Measurements from ENCODE around the gene OR2A14.

The OR2A14 gene, protein sequence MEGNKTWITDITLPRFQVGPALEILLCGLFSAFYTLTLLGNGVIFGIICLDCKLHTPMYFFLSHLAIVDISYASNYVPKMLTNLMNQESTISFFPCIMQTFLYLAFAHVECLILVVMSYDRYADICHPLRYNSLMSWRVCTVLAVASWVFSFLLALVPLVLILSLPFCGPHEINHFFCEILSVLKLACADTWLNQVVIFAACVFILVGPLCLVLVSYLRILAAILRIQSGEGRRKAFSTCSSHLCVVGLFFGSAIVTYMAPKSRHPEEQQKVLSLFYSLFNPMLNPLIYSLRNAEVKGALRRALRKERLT

DNA sequence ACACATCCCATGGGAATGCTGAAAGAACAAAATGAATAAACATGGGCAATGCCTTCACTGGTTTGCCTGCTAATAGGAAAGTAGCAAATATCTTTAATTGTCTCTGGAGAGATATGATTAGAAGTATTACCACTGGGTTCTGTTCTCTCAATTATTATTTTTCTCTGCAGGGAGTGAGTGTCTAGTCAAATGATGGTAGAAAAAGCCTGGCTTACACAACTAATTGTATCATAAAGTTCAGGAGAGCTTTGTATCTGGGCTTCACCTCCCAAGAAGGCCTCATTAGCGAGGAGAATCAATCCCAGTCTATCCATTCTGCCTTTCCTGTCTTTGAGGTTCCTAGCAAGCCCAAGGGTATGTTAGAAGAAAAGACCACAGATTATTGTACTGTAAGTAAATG is at the start of gene OR2A14:
Gene OR2A14 (plus strand): TSS at position 301 of the 400 bp plus-strand sequence. CDS start 5,937 bp downstream, outside the sequence.
- DNase-seq (ENCODE audit: extremely low read depth, low read depth): no peak
- TF ChIP-seq, protein P1, sequence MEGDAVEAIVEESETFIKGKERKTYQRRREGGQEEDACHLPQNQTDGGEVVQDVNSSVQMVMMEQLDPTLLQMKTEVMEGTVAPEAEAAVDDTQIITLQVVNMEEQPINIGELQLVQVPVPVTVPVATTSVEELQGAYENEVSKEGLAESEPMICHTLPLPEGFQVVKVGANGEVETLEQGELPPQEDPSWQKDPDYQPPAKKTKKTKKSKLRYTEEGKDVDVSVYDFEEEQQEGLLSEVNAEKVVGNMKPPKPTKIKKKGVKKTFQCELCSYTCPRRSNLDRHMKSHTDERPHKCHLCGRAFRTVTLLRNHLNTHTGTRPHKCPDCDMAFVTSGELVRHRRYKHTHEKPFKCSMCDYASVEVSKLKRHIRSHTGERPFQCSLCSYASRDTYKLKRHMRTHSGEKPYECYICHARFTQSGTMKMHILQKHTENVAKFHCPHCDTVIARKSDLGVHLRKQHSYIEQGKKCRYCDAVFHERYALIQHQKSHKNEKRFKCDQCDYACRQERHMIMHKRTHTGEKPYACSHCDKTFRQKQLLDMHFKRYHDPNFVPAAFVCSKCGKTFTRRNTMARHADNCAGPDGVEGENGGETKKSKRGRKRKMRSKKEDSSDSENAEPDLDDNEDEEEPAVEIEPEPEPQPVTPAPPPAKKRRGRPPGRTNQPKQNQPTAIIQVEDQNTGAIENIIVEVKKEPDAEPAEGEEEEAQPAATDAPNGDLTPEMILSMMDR (IDR thresholded peaks at IDR 0.05; ENCODE audit: low read depth, low read length, missing control alignments): no peak

DNA sequence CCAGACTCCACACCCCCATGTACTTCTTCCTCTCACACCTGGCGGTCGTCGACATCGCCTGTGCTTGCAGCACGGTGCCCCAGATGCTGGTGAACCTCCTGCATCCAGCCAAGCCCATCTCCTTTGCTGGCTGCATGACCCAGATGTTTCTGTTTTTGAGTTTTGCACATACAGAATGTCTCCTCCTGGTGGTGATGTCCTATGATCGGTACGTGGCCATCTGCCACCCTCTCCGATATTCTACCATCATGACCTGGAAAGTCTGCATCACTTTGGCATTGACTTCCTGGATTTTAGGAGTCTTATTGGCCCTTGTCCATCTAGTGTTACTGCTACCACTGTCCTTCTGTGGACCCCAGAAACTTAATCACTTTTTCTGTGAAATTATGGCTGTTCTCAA is 48.6 kb upstream of the OR2A14 start:
- DNase-seq (ENCODE audit: extremely low read depth, low read depth): no peak
- TF ChIP-seq, protein P1 (IDR thresholded peaks at IDR 0.05; ENCODE audit: low read depth, low read length, missing control alignments): no peak
- H3K4me3 ChIP-seq (replicated peaks; ENCODE audit: low read depth, low read length): no peak overlapping the region

More for the DNA sequence above, at the start of gene OR2A14:
- H3K4me3 ChIP-seq (replicated peaks; ENCODE audit: low read depth, low read length): no peak within 1 kb of the TSS

DNA sequence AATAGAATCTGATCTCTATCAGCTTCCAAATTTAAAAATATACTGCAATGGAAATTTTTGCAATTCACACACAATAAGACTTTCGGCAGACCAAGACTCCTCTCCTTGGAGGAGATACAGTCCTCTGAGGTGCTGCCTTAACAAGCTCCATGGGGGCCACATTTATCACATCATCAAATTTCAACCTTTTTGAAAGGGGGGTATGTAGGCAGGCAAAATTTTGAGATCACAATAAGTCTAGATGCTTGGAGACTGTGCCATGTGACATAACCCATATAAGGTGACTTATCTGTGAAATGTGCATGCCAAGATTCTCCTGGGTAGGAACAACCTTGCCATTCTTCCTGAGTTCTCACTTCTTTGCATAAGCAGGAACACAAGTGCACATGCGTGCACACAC is 37.0 kb upstream of the OR2A14 start, which contains the start of gene OR2A12:
Gene OR2A12 (plus strand): TSS at position 301 of the 400 bp plus-strand sequence. CDS start 8,830 bp downstream, outside the sequence.
- no peak for DNase-seq (ENCODE audit: extremely low read depth, low read depth)
- TF ChIP-seq, protein P1 (IDR thresholded peaks at IDR 0.05; ENCODE audit: low read depth, low read length, missing control alignments): no peak
- no peak within 1 kb of the TSS for H3K4me3 ChIP-seq (replicated peaks; ENCODE audit: low read depth, low read length)

DNA sequence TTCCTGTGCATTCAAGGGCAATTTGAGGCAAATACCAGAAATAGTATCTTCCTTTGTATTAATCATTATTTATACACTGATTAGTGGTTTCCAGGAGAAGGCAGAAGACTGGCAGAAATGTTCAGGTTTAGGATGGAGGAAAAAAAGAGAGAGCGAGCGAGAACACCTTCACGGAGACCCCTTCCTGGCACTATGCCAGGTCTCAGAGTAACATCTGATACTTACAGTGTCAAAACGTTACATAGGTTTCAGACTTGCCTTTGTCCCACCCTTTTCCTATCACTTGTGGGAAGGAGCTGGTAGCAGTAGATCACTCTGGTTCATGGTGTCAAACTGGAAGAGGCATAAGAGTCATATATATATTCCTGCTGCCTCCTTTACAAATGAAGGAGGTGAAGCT is 36.2 kb upstream of the OR2A14 start:
- TF ChIP-seq, protein P1 (IDR thresholded peaks at IDR 0.05; ENCODE audit: low read depth, low read length, missing control alignments): no peak
- no peak overlapping the region for H3K4me3 ChIP-seq (replicated peaks; ENCODE audit: low read depth, low read length)

DNA sequence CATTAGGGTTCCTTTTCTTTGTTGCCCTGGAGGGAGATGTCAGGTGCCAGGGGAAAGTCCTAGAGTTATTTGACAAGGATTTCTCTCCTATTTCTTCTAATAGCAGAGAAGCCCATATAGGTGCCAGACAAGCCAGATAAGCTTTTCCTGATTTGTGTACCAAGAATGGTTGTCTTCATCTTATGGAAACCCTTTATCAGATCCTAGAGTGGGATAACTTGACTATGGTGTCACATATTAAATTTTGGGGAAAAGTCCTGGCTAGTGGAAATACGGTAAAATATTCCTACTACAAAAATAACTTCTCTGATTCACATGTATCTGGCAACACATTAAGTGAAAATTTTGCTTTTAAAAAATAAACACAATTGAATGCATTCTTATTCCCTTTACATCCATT is 35.7 kb upstream of the OR2A14 start:
- DNase-seq (ENCODE audit: extremely low read depth, low read depth): no peak
- H3K4me3 ChIP-seq (replicated peaks; ENCODE audit: low read depth, low read length): no peak overlapping the region
- TF ChIP-seq, protein P1 (IDR thresholded peaks at IDR 0.05; ENCODE audit: low read depth, low read length, missing control alignments): no peak

More for the DNA sequence above, 36.2 kb upstream of the OR2A14 start:
- no peak for DNase-seq (ENCODE audit: extremely low read depth, low read depth)

DNA sequence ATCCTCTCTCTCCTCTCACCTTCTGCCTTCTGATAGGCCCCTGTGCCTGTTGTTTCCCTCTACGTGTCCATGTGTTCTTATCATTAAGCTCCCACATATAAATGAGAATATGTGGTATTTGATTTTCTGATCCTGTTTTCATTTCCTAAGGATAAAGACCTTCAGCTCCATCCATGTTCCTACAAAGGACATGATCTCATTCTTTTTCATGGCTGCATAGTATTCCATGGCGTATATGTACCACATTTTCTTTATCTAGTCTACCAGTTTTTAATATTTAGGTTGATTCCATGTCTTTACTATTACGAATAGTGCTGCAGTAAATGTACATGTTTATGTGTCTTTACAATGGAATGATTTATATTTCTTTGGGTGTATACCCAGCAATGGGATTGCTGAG is 32.3 kb upstream of the OR2A14 start:
- TF ChIP-seq, protein P1 (IDR thresholded peaks at IDR 0.05; ENCODE audit: low read depth, low read length, missing control alignments): no peak
- DNase-seq (ENCODE audit: extremely low read depth, low read depth): no peak
- no peak overlapping the region for H3K4me3 ChIP-seq (replicated peaks; ENCODE audit: low read depth, low read length)

All from HFF-Myc (cell line).